ENCODE data around the gene PCYOX1L.

PCYOX1L gene

DNA sequence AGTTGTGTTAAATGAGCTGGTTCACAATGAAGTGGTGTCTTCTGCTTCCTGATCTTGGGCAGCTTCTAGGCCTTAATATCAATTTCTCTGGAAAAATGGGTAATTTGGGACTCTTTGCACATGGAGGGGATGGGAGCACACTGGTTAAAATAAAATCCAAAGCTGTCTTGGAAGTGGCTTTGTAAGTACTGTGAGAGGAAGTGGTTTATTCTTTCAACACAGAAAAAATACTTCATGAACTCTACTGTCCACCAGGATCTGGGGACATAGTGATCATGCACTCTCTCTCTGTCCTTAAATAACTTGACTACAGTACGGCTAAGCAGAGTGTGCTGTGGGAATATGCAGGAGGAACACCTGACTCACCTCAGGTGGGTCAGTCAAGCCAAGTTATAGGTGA, 2.4 kb downstream of the PCYOX1L start:
- no peak overlapping the region for H3K9ac ChIP-seq (ENCODE audit: low read length)
- peaks cover 4% of the 10 kb centered on the region for H3K4me1 ChIP-seq (ENCODE audit: control insufficient read depth, insufficient read depth, low read length)
- H3K36me3 ChIP-seq (ENCODE audit: control insufficient read depth, insufficient read depth, low read length): no peaks in the 10 kb centered on the region
- no peak overlapping the region for H3K4me3 ChIP-seq (ENCODE audit: low read length)
- no peaks in the 10 kb centered on the region for H3K27me3 ChIP-seq (ENCODE audit: control insufficient read depth, insufficient read depth, low read length)
- no peaks in the 10 kb centered on the region for H3K9me3 ChIP-seq (ENCODE audit: control insufficient read depth, low read length)

DNA sequence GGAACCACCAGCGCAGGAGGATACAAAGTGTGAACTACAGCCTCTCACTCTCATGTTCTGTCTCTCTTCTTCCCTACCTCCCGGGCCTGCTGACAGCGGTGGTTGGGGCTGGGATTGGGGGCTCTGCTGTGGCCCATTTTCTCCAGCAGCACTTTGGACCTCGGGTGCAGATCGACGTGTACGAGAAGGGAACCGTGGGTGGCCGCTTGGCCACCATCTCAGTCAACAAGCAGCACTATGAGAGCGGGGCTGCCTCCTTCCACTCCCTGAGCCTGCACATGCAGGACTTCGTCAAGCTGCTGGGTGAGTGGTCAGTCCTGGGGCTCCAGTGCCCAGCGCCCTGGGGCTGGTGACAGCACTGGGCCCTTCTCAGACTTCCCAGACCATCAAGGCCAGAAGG, 4.7 kb downstream of the PCYOX1L start:
- no peak overlapping the region for H3K4me3 ChIP-seq (ENCODE audit: low read length)
- no peak overlapping the region for H3K9ac ChIP-seq (ENCODE audit: low read length)
- H3K9me3 ChIP-seq (ENCODE audit: control insufficient read depth, low read length): no peaks in the 10 kb centered on the region
- H3K27me3 ChIP-seq (ENCODE audit: control insufficient read depth, insufficient read depth, low read length): no peaks in the 10 kb centered on the region
- no peaks in the 10 kb centered on the region for H3K36me3 ChIP-seq (ENCODE audit: control insufficient read depth, insufficient read depth, low read length)
- peaks cover 6% of the 10 kb centered on the region for H3K4me1 ChIP-seq (ENCODE audit: control insufficient read depth, insufficient read depth, low read length)

DNA sequence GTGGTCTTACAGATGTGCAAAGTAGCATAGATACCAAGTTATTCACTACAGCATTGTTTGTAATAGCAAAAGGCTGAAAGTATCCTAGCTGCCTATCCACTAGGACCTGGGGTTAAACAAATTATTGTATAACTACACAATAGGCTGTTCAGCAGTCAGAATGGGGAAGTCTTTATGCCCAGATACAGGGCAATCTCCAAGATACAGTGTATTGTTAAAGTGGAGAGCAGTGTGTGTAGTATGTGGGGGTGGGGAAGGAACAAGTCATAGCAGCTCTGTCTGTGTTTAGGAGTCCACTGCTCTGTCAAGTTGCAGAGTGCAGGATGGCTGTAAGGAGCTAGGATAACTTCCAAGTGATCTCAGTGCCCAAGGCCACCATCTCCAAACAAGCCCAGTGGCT, 5.5 kb downstream of the PCYOX1L start:
- Histone ChIP-seq H3K36me3 (ENCODE audit: control insufficient read depth, insufficient read depth, low read length) (no peaks in the 10 kb centered on the region), H3K4me3 (ENCODE audit: low read length) (no peak overlapping the region), H3K9me3 (ENCODE audit: control insufficient read depth, low read length) (no peaks in the 10 kb centered on the region), H3K27me3 (ENCODE audit: control insufficient read depth, insufficient read depth, low read length) (no peaks in the 10 kb centered on the region), H3K9ac (ENCODE audit: low read length) (no peak overlapping the region), H3K4me1 (ENCODE audit: control insufficient read depth, insufficient read depth, low read length) (peaks cover 9% of the 10 kb centered on the region)

- Histone ChIP-seq H3K4me3 (ENCODE audit: low read length) (no peak overlapping the region), H3K9ac (ENCODE audit: low read length) (no peak overlapping the region), H3K36me3 (ENCODE audit: control insufficient read depth, insufficient read depth, low read length) (no peaks in the 10 kb centered on the region), H3K27me3 (ENCODE audit: control insufficient read depth, insufficient read depth, low read length) (no peaks in the 10 kb centered on the region), H3K4me1 (ENCODE audit: control insufficient read depth, insufficient read depth, low read length) (peaks cover 9% of the 10 kb centered on the region), H3K9me3 (ENCODE audit: control insufficient read depth, low read length) (no peaks in the 10 kb centered on the region)
Observed at GRCh38 chr5:149363936-149364335, 6.1 kb downstream of the PCYOX1L start.

- Histone ChIP-seq H3K4me1 (ENCODE audit: control insufficient read depth, insufficient read depth, low read length) (peaks cover 9% of the 10 kb centered on the region), H3K27me3 (ENCODE audit: control insufficient read depth, insufficient read depth, low read length) (no peaks in the 10 kb centered on the region), H3K9ac (ENCODE audit: low read length) (no peak overlapping the region), H3K36me3 (ENCODE audit: control insufficient read depth, insufficient read depth, low read length) (no peaks in the 10 kb centered on the region), H3K9me3 (ENCODE audit: control insufficient read depth, low read length) (no peaks in the 10 kb centered on the region), H3K4me3 (ENCODE audit: low read length) (no peak overlapping the region)
Observed at GRCh38 chr5:149364719-149365118, 6.9 kb downstream of the PCYOX1L start.

GRCh38 chr5:149365418-149365817, 7.6 kb downstream of the PCYOX1L start:
- no peak overlapping the region for H3K4me3 ChIP-seq (ENCODE audit: low read length)
- H3K9me3 ChIP-seq (ENCODE audit: control insufficient read depth, low read length): no peaks in the 10 kb centered on the region
- no peaks in the 10 kb centered on the region for H3K36me3 ChIP-seq (ENCODE audit: control insufficient read depth, insufficient read depth, low read length)
- no peaks in the 10 kb centered on the region for H3K27me3 ChIP-seq (ENCODE audit: control insufficient read depth, insufficient read depth, low read length)
- no peak overlapping the region for H3K9ac ChIP-seq (ENCODE audit: low read length)
- H3K4me1 ChIP-seq (ENCODE audit: control insufficient read depth, insufficient read depth, low read length): peaks cover 9% of the 10 kb centered on the region

DNA sequence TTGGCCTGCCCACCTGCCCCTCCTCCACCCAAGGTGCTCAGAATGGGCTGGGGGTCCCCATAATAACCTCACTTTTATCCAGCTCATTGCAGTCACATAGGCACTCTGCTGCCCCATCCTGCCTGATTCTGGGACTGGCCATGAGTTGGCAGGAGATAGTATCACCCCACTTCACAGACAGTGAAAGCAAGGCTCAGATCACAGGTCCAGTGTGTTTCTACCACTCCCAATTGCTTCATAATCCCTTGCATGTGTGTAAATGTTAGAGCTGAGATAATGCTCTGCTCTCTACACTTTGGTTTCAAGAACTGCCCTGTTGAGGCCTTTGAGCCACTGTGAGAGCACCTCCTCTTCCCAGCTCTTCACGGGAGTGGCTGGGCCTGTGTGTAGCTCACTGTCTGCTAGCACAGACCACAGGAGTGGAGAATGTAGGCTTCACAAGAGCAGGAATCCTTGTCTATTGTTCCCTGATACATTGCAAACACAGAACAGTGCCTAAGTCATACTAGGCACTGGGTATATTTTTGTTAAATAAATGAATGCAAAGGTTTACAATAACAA, 8.4 kb downstream of the PCYOX1L start:
- peaks cover 9% of the 10 kb centered on the region for H3K4me1 ChIP-seq (ENCODE audit: control insufficient read depth, insufficient read depth, low read length)
- H3K4me3 ChIP-seq (ENCODE audit: low read length): no peak overlapping the region
- no peaks in the 10 kb centered on the region for H3K27me3 ChIP-seq (ENCODE audit: control insufficient read depth, insufficient read depth, low read length)
- H3K9ac ChIP-seq (ENCODE audit: low read length): no peak overlapping the region
- no peaks in the 10 kb centered on the region for H3K9me3 ChIP-seq (ENCODE audit: control insufficient read depth, low read length)
- no peaks in the 10 kb centered on the region for H3K36me3 ChIP-seq (ENCODE audit: control insufficient read depth, insufficient read depth, low read length)

DNA sequence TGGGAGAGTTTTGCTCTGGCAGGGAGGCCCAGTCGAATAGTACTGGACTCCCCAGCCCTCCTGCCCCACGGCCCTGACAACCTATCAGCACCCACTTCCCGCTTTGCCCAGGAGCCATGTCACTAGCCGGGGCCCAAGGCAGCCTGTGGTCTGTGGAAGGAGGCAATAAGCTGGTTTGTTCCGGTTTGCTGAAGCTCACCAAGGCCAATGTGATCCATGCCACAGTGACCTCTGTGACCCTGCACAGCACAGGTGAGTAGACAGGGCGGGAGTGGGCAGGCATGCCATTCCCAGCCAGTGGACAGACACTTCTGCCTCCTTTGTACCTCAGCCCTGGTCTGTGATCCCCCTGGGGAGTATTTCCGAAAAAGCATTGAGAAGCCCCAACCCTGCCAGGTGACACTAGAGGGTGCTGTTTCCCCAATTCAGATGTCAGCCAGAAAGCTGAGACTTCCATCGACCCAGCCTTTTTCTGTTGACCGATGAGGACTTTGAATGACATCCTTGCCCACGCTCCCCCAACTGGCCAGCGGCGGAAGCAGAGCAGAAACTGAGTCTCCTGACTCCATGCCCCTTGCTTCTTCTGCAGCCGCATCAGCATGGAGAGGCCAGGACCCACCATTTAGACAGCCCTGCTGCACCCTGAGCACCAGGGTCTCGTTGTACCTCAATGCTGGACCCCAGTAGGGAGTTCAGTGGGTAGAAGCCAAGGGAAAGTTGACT, 9.6 kb downstream of the PCYOX1L start:
- Histone ChIP-seq H3K4me3 (ENCODE audit: low read length) (no peak overlapping the region), H3K9me3 (ENCODE audit: control insufficient read depth, low read length) (no peaks in the 10 kb centered on the region), H3K36me3 (ENCODE audit: control insufficient read depth, insufficient read depth, low read length) (no peaks in the 10 kb centered on the region), H3K4me1 (ENCODE audit: control insufficient read depth, insufficient read depth, low read length) (peaks cover 9% of the 10 kb centered on the region), H3K27me3 (ENCODE audit: control insufficient read depth, insufficient read depth, low read length) (no peaks in the 10 kb centered on the region), H3K9ac (ENCODE audit: low read length) (no peak overlapping the region)

- H3K9me3 ChIP-seq (ENCODE audit: control insufficient read depth, low read length): no peaks in the 10 kb centered on the region
- no peaks in the 10 kb centered on the region for H3K36me3 ChIP-seq (ENCODE audit: control insufficient read depth, insufficient read depth, low read length)
- no peaks in the 10 kb centered on the region for H3K27me3 ChIP-seq (ENCODE audit: control insufficient read depth, insufficient read depth, low read length)
- peaks cover 9% of the 10 kb centered on the region for H3K4me1 ChIP-seq (ENCODE audit: control insufficient read depth, insufficient read depth, low read length)
- H3K9ac ChIP-seq (ENCODE audit: low read length): no peak overlapping the region
- no peak overlapping the region for H3K4me3 ChIP-seq (ENCODE audit: low read length)
Observed at GRCh38 chr5:149367972-149368645, 10.3 kb downstream of the PCYOX1L start.

GRCh38 chr5:149370878-149371277, 13.0 kb downstream of the PCYOX1L start:
- H3K27me3 ChIP-seq (ENCODE audit: control insufficient read depth, insufficient read depth, low read length): no peaks in the 10 kb centered on the region
- H3K4me3 ChIP-seq (ENCODE audit: low read length): no peak overlapping the region
- no peak overlapping the region for H3K9ac ChIP-seq (ENCODE audit: low read length)
- H3K36me3 ChIP-seq (ENCODE audit: control insufficient read depth, insufficient read depth, low read length): no peaks in the 10 kb centered on the region
- no peaks in the 10 kb centered on the region for H3K9me3 ChIP-seq (ENCODE audit: control insufficient read depth, low read length)
- H3K4me1 ChIP-seq (ENCODE audit: control insufficient read depth, insufficient read depth, low read length): peaks cover 9% of the 10 kb centered on the region

DNA sequence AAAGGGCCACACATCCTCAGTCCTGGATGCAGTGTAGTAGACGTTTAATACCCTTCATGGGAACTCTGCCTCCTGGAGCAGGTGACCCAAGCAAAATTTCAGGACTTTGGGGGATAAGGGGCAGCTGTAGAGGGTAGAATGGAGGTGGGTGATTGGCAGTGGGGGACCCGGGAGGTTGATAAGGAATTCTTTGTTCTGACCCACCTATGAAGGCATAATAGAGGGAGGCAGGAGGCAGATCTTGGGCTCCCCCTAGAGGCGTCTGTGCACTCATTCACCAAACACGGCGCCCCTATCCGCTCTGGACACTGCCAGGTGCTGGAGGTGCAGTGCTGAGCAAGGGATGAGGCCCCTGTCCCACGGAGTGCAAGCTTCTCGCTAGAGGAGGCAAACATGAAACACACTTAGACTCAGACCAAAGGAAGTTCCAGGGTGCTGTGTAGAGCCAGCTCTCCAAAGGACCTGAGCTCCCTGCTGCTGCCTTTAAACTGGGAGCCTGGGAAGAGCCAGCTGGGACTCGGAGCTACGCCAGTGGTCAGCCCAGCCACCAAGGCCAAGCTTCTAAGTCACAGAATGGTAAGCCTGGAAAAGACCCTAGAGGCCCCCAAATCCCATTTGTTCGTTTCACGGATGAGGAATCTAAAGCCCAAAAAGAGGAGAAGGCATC, 13.6 kb downstream of the PCYOX1L start:
- no peaks in the 10 kb centered on the region for H3K36me3 ChIP-seq (ENCODE audit: control insufficient read depth, insufficient read depth, low read length)
- no peaks in the 10 kb centered on the region for H3K9me3 ChIP-seq (ENCODE audit: control insufficient read depth, low read length)
- no peak overlapping the region for H3K4me3 ChIP-seq (ENCODE audit: low read length)
- H3K27me3 ChIP-seq (ENCODE audit: control insufficient read depth, insufficient read depth, low read length): no peaks in the 10 kb centered on the region
- no peak overlapping the region for H3K9ac ChIP-seq (ENCODE audit: low read length)
- peaks cover 9% of the 10 kb centered on the region for H3K4me1 ChIP-seq (ENCODE audit: control insufficient read depth, insufficient read depth, low read length)

All from mucosa of stomach (tissue), 1 donor.